ENCODE results near the gene DAAM2.

The DAAM2 gene

DNA sequence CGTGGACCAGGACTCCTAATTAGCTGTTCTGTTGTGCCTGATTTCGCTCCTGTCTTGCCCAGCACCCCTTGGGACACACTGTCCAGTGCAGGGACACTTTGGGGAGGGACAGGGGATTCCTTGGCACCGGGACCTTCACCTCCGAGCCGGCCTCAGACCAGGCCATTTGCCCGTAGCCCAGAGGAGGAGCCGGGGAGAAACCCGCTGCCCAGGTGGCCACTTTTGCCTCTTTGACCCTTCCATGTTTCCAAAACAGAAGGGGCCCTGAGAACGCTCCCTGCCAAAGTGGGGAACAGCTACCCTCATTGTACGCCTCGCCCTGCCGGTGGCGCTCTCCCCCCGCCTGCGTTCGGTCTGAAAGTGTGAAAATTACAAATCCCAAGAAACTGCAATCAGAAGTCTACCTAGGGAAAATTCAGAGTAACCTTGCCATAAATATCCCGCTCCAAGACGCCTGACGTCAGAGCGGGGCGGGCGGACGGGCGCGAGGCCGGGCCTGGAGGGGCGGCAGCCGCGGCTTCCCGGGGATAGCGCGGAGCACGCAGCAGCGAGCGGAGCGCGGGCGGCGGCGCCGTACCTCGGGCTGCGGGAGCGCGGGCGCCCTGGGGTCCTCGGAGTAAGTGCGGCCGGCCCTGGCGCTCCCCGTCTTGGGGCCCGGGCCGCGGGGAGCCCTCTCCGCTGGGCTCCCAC lies at the start of gene DAAM2:
TSS of gene DAAM2 (plus strand) at position 527 of the 690 bp plus-strand sequence. CDS start 63,927 bp downstream, outside the sequence.
- no peaks in the 10 kb centered on the region for H3K36me3 Mint-ChIP-seq
- H3K27ac Mint-ChIP-seq, result peak within 1 kb of the TSS; percentile 8
- no peaks in the 10 kb centered on the region for H3K4me1 Mint-ChIP-seq
- H3K4me3 Mint-ChIP-seq, result peak within 1 kb of the TSS; percentile 36
- peaks cover 36% of the 10 kb centered on the region for H3K27me3 Mint-ChIP-seq
- H3K9me3 Mint-ChIP-seq, result no peaks in the 10 kb centered on the region

DNA sequence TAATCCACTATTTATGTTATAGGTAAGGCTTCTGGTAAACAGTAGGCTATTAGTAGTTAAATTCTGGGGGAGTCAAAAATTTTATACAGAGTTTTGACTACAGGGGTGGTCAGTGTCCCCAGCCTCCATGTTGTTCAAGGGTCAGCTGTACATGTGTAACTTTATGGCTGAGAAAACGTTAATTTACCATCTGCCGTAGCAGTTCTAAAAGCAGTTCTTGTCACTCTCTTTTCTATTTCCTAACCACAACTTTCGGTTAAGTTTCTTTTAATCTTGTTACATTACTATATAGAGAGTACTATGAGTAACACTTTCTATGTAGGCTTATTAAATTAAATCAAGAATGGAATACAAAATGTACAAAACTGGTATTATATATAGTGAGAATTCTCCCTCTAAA lies 45.4 kb upstream of the DAAM2 start:
- no peak overlapping the region for H3K4me3 Mint-ChIP-seq
- H3K9me3 Mint-ChIP-seq, result no peaks in the 10 kb centered on the region
- H3K4me1 Mint-ChIP-seq, result no peaks in the 10 kb centered on the region
- H3K27me3 Mint-ChIP-seq, result peaks cover 12% of the 10 kb centered on the region
- H3K27ac Mint-ChIP-seq, result no peak overlapping the region
- no peaks in the 10 kb centered on the region for H3K36me3 Mint-ChIP-seq

DNA sequence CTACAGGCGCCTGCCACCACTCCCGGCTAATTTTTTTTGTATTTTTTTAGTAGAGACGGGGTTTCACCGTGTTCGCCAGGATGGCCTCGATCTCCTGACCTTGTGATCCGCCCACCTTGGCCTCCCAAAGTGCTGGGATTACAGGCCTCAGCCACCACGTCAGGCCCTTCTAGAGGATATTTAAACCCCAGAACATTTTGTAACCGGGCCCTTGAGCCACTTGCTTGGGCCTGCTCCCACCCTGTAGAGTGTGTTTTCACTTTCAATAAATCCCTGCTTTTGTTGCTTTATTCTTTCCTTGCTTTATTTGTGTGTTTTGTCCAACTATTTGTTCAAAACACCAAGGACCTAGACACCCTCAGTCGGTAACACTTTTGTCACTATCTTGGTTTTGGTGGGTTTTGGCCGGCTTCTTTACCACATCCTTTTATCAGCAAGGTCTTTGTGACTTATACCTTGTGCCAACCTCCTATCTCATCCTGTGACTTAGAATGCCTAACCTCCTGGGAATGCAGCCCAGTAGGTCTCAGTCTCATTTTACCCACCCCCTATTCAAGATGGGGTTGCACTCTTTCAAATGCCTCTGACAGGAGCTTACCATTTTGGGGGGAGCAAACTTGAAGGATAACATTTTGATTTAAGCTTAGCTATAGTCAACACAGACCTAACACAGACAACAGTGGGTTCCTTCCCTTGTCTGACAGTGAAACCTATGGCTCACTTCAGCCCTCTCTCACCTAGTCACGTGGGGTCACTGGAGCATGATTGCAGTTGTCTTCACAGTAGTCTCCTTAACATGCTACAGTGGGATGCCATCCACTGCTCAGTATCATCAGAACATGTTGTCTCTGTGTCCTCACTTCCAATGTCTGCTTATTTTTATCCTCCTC lies 39.1 kb upstream of the DAAM2 start:
- Mint-ChIP-seq H3K27me3 (peaks cover 4% of the 10 kb centered on the region), H3K4me1 (no peaks in the 10 kb centered on the region), H3K9me3 (no peaks in the 10 kb centered on the region), H3K4me3 (no peak overlapping the region), H3K27ac (no peak overlapping the region), H3K36me3 (no peaks in the 10 kb centered on the region)

DNA sequence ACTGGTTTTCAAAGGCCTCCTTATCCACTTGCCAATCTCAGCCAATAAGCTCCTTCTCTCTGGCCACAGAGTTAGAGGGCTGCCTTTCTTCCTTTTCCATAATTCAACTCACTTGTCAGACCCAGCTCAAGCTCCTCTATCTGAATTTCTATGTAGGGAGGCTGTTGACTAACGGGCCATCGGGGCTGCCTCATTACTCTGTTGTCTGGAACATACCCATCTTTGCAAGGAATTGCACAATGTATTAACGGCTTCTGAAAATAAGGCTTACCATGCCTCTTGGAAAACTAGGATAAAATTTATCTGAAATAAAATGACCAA lies 38.5 kb upstream of the DAAM2 start:
- H3K27me3 Mint-ChIP-seq, result peaks cover 3% of the 10 kb centered on the region
- no peaks in the 10 kb centered on the region for H3K4me1 Mint-ChIP-seq
- no peaks in the 10 kb centered on the region for H3K36me3 Mint-ChIP-seq
- no peak overlapping the region for H3K27ac Mint-ChIP-seq
- no peaks in the 10 kb centered on the region for H3K9me3 Mint-ChIP-seq
- no peak overlapping the region for H3K4me3 Mint-ChIP-seq

- no peaks in the 10 kb centered on the region for H3K4me1 Mint-ChIP-seq
- no peak overlapping the region for H3K27ac Mint-ChIP-seq
- peaks cover 3% of the 10 kb centered on the region for H3K27me3 Mint-ChIP-seq
- no peaks in the 10 kb centered on the region for H3K36me3 Mint-ChIP-seq
- H3K4me3 Mint-ChIP-seq, result no peak overlapping the region
- no peaks in the 10 kb centered on the region for H3K9me3 Mint-ChIP-seq
These were observed 37.6 kb upstream of the DAAM2 start for GRCh38 chr6:39754514-39755115.

DNA sequence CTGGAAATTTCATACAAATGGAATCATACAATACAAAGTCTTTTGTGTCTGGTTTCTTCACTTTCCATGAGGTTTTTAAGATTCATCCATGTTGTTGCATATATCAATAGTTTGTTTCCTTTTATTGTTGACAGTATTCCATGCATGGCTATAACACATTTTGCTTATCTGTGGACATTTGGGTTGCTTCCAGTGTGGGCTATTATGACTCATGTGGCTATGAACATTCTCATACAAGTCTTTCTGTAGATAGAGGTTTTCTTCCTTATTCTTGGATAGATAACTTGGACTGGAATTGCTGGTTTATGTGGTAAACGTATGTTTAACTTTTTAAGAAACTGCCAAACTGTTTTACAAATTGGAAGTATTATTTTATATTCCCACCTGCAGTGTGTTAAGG lies 36.9 kb upstream of the DAAM2 start:
- no peak overlapping the region for H3K4me3 Mint-ChIP-seq
- no peaks in the 10 kb centered on the region for H3K4me1 Mint-ChIP-seq
- H3K27ac Mint-ChIP-seq, result no peak overlapping the region
- no peaks in the 10 kb centered on the region for H3K9me3 Mint-ChIP-seq
- H3K36me3 Mint-ChIP-seq, result no peaks in the 10 kb centered on the region
- H3K27me3 Mint-ChIP-seq, result peaks cover 3% of the 10 kb centered on the region

DNA sequence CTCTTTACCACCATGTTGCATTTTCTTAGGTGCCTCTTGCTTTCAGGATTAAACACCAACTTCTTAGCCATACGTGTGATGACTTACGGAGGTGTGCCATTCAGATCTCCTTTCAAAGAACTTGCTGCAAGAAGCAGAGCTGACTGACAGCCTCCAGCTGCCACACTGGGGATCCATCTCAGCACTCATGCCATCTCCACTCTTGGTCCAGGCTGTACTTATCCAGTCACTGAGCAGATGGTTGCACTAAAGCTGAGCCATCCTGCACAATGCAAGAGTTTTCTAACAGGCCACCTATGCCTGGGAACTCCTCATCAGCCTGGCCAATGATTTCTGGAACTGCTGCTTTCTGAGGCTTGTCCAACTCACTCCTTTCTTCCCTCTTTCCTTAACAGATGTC lies 35.6 kb upstream of the DAAM2 start:
- no peak overlapping the region for H3K4me3 Mint-ChIP-seq
- peaks cover 3% of the 10 kb centered on the region for H3K27me3 Mint-ChIP-seq
- no peaks in the 10 kb centered on the region for H3K4me1 Mint-ChIP-seq
- H3K9me3 Mint-ChIP-seq, result no peaks in the 10 kb centered on the region
- H3K36me3 Mint-ChIP-seq, result no peaks in the 10 kb centered on the region
- H3K27ac Mint-ChIP-seq, result no peak overlapping the region

GRCh38 chr6:39758905-39759605 lies 33.1 kb upstream of the DAAM2 start:
- Mint-ChIP-seq H3K27me3 (peaks cover 3% of the 10 kb centered on the region), H3K4me1 (no peaks in the 10 kb centered on the region), H3K9me3 (no peaks in the 10 kb centered on the region), H3K27ac (no peak overlapping the region), H3K4me3 (no peak overlapping the region), H3K36me3 (no peaks in the 10 kb centered on the region)

DNA sequence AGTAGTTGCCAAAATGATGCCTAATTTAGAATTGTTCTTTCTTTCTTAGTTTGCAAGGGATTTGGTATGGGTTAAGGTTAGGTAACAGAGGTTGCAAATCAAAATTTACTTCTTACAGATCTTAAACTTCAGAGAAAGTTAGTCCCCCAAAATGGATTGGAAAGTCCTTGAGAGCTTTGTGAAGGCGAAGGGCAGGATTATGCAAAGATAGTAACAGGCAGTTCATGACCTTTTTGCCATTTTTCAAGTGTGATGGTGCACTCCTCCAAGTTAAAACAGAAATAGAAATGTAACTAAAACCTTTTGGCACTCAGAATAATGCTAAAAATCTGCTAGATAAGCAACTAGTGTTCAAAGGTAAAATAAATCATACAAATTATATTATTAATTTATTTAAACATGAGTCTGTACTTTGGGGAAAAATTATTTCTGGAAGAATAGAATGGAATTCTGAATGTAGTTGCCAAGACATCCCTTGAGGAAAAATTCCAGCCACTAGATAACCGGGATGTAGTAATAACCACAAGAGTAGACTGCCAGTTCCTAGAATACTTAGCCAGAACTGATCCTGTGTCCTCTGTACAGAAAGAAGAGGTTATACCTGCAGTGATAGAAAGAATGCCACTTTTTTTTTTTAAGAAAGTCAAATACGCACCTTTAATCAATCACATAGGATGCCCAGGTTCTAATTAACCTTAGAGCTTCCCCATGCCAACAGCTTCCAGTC lies 31.8 kb upstream of the DAAM2 start:
- H3K9me3 Mint-ChIP-seq, result no peaks in the 10 kb centered on the region
- H3K27me3 Mint-ChIP-seq, result peaks cover 3% of the 10 kb centered on the region
- H3K36me3 Mint-ChIP-seq, result no peaks in the 10 kb centered on the region
- H3K4me1 Mint-ChIP-seq, result no peaks in the 10 kb centered on the region
- H3K4me3 Mint-ChIP-seq, result no peak overlapping the region
- no peak overlapping the region for H3K27ac Mint-ChIP-seq

DNA sequence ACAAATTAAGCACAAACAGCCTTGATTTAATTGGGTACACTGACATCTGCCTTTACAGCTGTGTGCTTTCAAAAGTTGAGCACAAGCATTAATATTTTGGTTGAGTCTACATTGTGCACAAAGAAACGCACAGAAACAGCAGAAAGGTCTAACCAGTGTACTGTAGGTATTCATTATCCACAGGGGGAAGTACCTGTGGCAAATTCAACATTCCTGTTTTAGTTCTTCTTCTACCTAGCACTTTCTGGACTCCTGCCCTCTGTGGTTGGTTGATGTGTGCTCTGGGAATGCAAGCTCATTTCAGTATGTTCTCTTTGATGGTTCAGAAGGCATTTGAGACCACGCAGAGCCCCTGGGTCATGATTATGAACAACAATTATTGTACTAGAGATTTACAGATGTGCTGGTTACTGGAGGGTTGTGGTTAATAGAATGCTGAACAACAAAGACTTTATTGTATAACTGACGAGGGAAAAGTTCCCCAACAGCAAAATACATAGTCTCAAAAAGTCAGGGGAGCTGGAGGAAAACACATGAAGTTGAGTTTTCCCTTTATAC lies 26.6 kb upstream of the DAAM2 start:
- Mint-ChIP-seq H3K9me3 (no peaks in the 10 kb centered on the region), H3K27me3 (peaks cover 6% of the 10 kb centered on the region), H3K4me3 (no peak overlapping the region), H3K4me1 (no peaks in the 10 kb centered on the region), H3K27ac (no peak overlapping the region), H3K36me3 (no peaks in the 10 kb centered on the region)

GRCh38 chr6:39769012-39769411 lies 23.2 kb upstream of the DAAM2 start:
- Mint-ChIP-seq H3K4me3 (no peak overlapping the region), H3K36me3 (no peaks in the 10 kb centered on the region), H3K27me3 (peaks cover 13% of the 10 kb centered on the region), H3K4me1 (no peaks in the 10 kb centered on the region), H3K9me3 (no peaks in the 10 kb centered on the region), H3K27ac (no peak overlapping the region)

GRCh38 chr6:39770446-39770845 lies 21.7 kb upstream of the DAAM2 start:
- H3K9me3 Mint-ChIP-seq, result no peaks in the 10 kb centered on the region
- H3K4me1 Mint-ChIP-seq, result no peaks in the 10 kb centered on the region
- peaks cover 13% of the 10 kb centered on the region for H3K27me3 Mint-ChIP-seq

GRCh38 chr6:39772559-39773273 lies 19.5 kb upstream of the DAAM2 start:
- Mint-ChIP-seq H3K36me3 (no peaks in the 10 kb centered on the region), H3K27me3 (peaks cover 13% of the 10 kb centered on the region), H3K9me3 (no peaks in the 10 kb centered on the region), H3K27ac (no peak overlapping the region), H3K4me3 (no peak overlapping the region), H3K4me1 (no peaks in the 10 kb centered on the region)

More at GRCh38 chr6:39770446-39770845, 21.7 kb upstream of the DAAM2 start:
- no peak overlapping the region for H3K27ac Mint-ChIP-seq
- H3K4me3 Mint-ChIP-seq, result no peak overlapping the region
- H3K36me3 Mint-ChIP-seq, result no peaks in the 10 kb centered on the region

- Mint-ChIP-seq H3K36me3 (no peaks in the 10 kb centered on the region), H3K27me3 (peaks cover 10% of the 10 kb centered on the region), H3K4me1 (no peaks in the 10 kb centered on the region), H3K4me3 (no peak overlapping the region), H3K9me3 (no peaks in the 10 kb centered on the region), H3K27ac (no peak overlapping the region)
These were observed 18.4 kb upstream of the DAAM2 start for GRCh38 chr6:39773782-39774181.
